ENCODE results near the gene NFE2. TPM values are rescaled to one million over a fixed set of nuclear protein-coding genes. Genes with fewer than 3 reads are reported as not detected.

Gene NFE2
- total RNA-seq, 1 experiment from 2014 or later = 2.4 TPM

- TF ChIP-seq, protein P1, sequence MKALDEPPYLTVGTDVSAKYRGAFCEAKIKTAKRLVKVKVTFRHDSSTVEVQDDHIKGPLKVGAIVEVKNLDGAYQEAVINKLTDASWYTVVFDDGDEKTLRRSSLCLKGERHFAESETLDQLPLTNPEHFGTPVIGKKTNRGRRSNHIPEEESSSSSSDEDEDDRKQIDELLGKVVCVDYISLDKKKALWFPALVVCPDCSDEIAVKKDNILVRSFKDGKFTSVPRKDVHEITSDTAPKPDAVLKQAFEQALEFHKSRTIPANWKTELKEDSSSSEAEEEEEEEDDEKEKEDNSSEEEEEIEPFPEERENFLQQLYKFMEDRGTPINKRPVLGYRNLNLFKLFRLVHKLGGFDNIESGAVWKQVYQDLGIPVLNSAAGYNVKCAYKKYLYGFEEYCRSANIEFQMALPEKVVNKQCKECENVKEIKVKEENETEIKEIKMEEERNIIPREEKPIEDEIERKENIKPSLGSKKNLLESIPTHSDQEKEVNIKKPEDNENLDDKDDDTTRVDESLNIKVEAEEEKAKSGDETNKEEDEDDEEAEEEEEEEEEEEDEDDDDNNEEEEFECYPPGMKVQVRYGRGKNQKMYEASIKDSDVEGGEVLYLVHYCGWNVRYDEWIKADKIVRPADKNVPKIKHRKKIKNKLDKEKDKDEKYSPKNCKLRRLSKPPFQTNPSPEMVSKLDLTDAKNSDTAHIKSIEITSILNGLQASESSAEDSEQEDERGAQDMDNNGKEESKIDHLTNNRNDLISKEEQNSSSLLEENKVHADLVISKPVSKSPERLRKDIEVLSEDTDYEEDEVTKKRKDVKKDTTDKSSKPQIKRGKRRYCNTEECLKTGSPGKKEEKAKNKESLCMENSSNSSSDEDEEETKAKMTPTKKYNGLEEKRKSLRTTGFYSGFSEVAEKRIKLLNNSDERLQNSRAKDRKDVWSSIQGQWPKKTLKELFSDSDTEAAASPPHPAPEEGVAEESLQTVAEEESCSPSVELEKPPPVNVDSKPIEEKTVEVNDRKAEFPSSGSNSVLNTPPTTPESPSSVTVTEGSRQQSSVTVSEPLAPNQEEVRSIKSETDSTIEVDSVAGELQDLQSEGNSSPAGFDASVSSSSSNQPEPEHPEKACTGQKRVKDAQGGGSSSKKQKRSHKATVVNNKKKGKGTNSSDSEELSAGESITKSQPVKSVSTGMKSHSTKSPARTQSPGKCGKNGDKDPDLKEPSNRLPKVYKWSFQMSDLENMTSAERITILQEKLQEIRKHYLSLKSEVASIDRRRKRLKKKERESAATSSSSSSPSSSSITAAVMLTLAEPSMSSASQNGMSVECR (CRISPR knock-in tag; IDR thresholded peaks at IDR 0.05; ENCODE audit: borderline replicate concordance) = no peak
- TF ChIP-seq CBFB (CRISPR knock-in tag; IDR thresholded peaks at IDR 0.05; ENCODE audit: low read depth) (no peak), ATF1 (CRISPR knock-in tag; IDR thresholded peaks at IDR 0.05) (no peak), ESRRA (CRISPR knock-in tag; IDR thresholded peaks at IDR 0.05; ENCODE audit: borderline replicate concordance) (no peak), STAT6 (CRISPR knock-in tag; conservative IDR thresholded peaks at IDR 0.05; ENCODE audit: low read depth) (no peak), ZNF396 (CRISPR knock-in tag; IDR thresholded peaks at IDR 0.05; ENCODE audit: borderline replicate concordance) (no peak), IRF1 (CRISPR knock-in tag; IDR thresholded peaks at IDR 0.05) (no peak), SP1 (CRISPR knock-in tag; conservative IDR thresholded peaks at IDR 0.05) (no peak), ZNF263 (CRISPR knock-in tag; IDR thresholded peaks at IDR 0.05; ENCODE audit: low read depth) (no peak), TP53 (CRISPR knock-in tag; IDR thresholded peaks at IDR 0.05) (no peak), ZNF416 (CRISPR knock-in tag; IDR thresholded peaks at IDR 0.05) (peak; percentile 90), IRF2 (CRISPR knock-in tag; IDR thresholded peaks at IDR 0.05; ENCODE audit: borderline replicate concordance, low read depth) (no peak), RELA (CRISPR knock-in tag; IDR thresholded peaks at IDR 0.05; ENCODE audit: borderline replicate concordance) (no peak), JUN (CRISPR knock-in tag; IDR thresholded peaks at IDR 0.05) (no peak)
- TF ChIP-seq, protein P2, sequence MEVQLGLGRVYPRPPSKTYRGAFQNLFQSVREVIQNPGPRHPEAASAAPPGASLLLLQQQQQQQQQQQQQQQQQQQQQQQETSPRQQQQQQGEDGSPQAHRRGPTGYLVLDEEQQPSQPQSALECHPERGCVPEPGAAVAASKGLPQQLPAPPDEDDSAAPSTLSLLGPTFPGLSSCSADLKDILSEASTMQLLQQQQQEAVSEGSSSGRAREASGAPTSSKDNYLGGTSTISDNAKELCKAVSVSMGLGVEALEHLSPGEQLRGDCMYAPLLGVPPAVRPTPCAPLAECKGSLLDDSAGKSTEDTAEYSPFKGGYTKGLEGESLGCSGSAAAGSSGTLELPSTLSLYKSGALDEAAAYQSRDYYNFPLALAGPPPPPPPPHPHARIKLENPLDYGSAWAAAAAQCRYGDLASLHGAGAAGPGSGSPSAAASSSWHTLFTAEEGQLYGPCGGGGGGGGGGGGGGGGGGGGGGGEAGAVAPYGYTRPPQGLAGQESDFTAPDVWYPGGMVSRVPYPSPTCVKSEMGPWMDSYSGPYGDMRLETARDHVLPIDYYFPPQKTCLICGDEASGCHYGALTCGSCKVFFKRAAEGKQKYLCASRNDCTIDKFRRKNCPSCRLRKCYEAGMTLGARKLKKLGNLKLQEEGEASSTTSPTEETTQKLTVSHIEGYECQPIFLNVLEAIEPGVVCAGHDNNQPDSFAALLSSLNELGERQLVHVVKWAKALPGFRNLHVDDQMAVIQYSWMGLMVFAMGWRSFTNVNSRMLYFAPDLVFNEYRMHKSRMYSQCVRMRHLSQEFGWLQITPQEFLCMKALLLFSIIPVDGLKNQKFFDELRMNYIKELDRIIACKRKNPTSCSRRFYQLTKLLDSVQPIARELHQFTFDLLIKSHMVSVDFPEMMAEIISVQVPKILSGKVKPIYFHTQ (CRISPR knock-in tag; IDR thresholded peaks at IDR 0.05) = peak; percentile 97
- TF ChIP-seq, protein P3, sequence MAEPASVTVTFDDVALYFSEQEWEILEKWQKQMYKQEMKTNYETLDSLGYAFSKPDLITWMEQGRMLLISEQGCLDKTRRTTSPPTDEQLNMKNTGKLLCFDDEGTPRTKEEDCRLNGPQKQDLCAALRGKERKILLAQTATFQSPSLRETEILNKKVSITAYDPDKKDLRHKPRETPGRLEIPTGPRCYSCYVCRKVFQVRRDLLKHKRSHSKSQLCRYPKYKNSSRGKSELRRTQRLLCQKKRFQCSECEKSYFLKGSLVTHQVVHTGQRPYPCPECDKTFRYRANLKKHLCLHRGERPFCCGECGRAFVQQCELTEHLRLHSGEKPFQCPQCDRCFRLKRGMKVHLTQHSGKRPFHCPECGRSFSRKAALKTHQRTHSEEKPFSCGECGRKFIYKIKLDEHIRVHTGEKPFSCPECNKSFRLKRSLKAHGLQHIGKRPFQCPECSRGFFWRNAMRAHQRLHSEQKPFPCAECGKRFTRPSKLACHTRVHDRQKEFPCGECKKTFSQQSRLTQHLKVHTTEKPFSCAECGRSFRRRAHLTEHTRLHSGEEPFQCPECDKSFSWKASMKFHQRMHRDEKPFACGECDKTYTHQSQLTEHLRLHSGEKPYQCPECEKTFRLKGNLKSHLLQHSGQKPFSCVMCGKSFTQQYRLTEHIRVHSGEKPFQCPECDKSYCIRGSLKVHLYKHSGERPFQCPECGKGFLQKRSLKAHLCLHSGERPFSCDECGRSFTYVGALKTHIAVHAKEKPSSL (CRISPR knock-in tag; conservative IDR thresholded peaks at IDR 0.05) = peak; percentile 88
- TF ChIP-seq, protein P4, sequence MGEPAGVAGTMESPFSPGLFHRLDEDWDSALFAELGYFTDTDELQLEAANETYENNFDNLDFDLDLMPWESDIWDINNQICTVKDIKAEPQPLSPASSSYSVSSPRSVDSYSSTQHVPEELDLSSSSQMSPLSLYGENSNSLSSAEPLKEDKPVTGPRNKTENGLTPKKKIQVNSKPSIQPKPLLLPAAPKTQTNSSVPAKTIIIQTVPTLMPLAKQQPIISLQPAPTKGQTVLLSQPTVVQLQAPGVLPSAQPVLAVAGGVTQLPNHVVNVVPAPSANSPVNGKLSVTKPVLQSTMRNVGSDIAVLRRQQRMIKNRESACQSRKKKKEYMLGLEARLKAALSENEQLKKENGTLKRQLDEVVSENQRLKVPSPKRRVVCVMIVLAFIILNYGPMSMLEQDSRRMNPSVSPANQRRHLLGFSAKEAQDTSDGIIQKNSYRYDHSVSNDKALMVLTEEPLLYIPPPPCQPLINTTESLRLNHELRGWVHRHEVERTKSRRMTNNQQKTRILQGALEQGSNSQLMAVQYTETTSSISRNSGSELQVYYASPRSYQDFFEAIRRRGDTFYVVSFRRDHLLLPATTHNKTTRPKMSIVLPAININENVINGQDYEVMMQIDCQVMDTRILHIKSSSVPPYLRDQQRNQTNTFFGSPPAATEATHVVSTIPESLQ (CRISPR knock-in tag; IDR thresholded peaks at IDR 0.05) = no peak
- TF ChIP-seq, protein P5, sequence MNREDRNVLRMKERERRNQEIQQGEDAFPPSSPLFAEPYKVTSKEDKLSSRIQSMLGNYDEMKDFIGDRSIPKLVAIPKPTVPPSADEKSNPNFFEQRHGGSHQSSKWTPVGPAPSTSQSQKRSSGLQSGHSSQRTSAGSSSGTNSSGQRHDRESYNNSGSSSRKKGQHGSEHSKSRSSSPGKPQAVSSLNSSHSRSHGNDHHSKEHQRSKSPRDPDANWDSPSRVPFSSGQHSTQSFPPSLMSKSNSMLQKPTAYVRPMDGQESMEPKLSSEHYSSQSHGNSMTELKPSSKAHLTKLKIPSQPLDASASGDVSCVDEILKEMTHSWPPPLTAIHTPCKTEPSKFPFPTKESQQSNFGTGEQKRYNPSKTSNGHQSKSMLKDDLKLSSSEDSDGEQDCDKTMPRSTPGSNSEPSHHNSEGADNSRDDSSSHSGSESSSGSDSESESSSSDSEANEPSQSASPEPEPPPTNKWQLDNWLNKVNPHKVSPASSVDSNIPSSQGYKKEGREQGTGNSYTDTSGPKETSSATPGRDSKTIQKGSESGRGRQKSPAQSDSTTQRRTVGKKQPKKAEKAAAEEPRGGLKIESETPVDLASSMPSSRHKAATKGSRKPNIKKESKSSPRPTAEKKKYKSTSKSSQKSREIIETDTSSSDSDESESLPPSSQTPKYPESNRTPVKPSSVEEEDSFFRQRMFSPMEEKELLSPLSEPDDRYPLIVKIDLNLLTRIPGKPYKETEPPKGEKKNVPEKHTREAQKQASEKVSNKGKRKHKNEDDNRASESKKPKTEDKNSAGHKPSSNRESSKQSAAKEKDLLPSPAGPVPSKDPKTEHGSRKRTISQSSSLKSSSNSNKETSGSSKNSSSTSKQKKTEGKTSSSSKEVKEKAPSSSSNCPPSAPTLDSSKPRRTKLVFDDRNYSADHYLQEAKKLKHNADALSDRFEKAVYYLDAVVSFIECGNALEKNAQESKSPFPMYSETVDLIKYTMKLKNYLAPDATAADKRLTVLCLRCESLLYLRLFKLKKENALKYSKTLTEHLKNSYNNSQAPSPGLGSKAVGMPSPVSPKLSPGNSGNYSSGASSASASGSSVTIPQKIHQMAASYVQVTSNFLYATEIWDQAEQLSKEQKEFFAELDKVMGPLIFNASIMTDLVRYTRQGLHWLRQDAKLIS (CRISPR knock-in tag; IDR thresholded peaks at IDR 0.05; ENCODE audit: borderline replicate concordance) = no peak
Measured at GRCh38 chr12:54286042-54287030, 14.5 kb downstream of the NFE2 start (continued).
